ENCODE results near the gene RBBP6.

GRCh38 chr16:24491731-24492130 lies 47.6 kb upstream of the RBBP6 start:
- no peak for TF ChIP-seq CTCF (IDR thresholded peaks at IDR 0.05)
- TF ChIP-seq EP300 (IDR thresholded peaks at IDR 0.05), result no peak
- no peak for TF ChIP-seq POLR2AphosphoS5 (IDR thresholded peaks at IDR 0.05)
- TF ChIP-seq POLR2A (IDR thresholded peaks at IDR 0.05), result no peak

Data from suprapubic skin (tissue), 4 donors.